GM12878 (cell line): ENCODE data around the gene SCAMP1. TPM values are rescaled to one million over a fixed set of nuclear protein-coding genes. Genes with fewer than 3 reads are reported as not detected.

ENCODE experiments used
- BCL11A ChIP-seq: IDR thresholded peaks from 2 replicates; pipeline ENCODE4 v1.6.1; 2011; ENCODE audit warnings: low read depth, low read length
- BCL3 ChIP-seq: IDR thresholded peaks from 2 replicates; pipeline ENCODE4 v1.6.1; 2011; ENCODE audit warnings: borderline replicate concordance, low read depth, mild to moderate bottlenecking, moderate library complexity, low read length; ENCODE audit not compliant: insufficient read depth, poor library complexity, severe bottlenecking
- FOXK2 ChIP-seq: fragments of 450-650 bp; IDR thresholded peaks from 2 replicates; pipeline ENCODE4 v1.6.1; 2017; ENCODE audit warnings: mild to moderate bottlenecking, moderate library complexity
- IRF4 ChIP-seq: IDR thresholded peaks from 2 replicates; pipeline ENCODE4 v1.6.1; 2011; ENCODE audit warnings: low read depth, low read length
- MYB ChIP-seq: fragments of 150-350 bp; IDR thresholded peaks from 2 replicates; pipeline ENCODE4 v1.6.1; 2014; ENCODE audit warnings: mild to moderate bottlenecking, low read depth, low read length, borderline replicate concordance
- NFIC ChIP-seq: IDR thresholded peaks from 2 replicates; pipeline ENCODE4 v1.6.1; 2012; ENCODE audit warnings: low read depth, mild to moderate bottlenecking, inconsistent platforms, low read length, moderate library complexity
- NRF1 ChIP-seq: conservative IDR thresholded peaks from 2 replicates; pipeline ENCODE4 v1.6.1; 2011; ENCODE audit warnings: mild to moderate bottlenecking, low read depth, low read length, improper control_type of control experiment
- PBX3 ChIP-seq: IDR thresholded peaks from 2 replicates; pipeline ENCODE4 v1.6.1; 2011; ENCODE audit warnings: mild to moderate bottlenecking, low read depth, low read length, moderate library complexity; ENCODE audit not compliant: insufficient replicate concordance
- RB1 ChIP-seq: fragments of 450-650 bp; formaldehyde crosslinking; IDR thresholded peaks from 2 replicates; pipeline ENCODE4 v1.6.1; 2017; ENCODE audit warnings: mild to moderate bottlenecking, borderline replicate concordance
- RELA ChIP-seq: fragments of 450-650 bp; IDR thresholded peaks from 2 replicates; pipeline ENCODE4 v1.8.0; 2014; ENCODE audit warnings: borderline replicate concordance; ENCODE audit not compliant: partially characterized antibody
- SMAD1 ChIP-seq: fragments of 450-650 bp; IDR thresholded peaks from 2 replicates; pipeline ENCODE4 v1.6.1; 2018; ENCODE audit warnings: mild to moderate bottlenecking, low read depth; ENCODE audit not compliant: partially characterized antibody
- ZBTB4 ChIP-seq: fragments of 450-650 bp; formaldehyde crosslinking; IDR thresholded peaks from 2 replicates; pipeline ENCODE4 v1.4.0; 2022; ENCODE audit warnings: mild to moderate bottlenecking, moderate library complexity
- ZZZ3 ChIP-seq: IDR thresholded peaks from 2 replicates; pipeline ENCODE4 v1.6.1; 2011; ENCODE audit warnings: low read depth; ENCODE audit not compliant: control insufficient read depth, insufficient read length
- polyA plus RNA-seq, 11 experiments: library from polyadenylated mRNA; depleted of rRNA in 4 of 11; unstranded in 6 of 11; stranded (reverse) in 5 of 11; fragments of >200 nt; fragmentation: Nextera tagmentation in 4 of 11; fragmentation: Illumina TruSeq in 1 of 11; extraction: Ambion mirVana in 4 of 11; extraction: Trizol in 1 of 11; gene quantifications; 1 replicate in 1 of 11; 2 replicates in 10 of 11; pipeline versions ENCODE4 v1.2.1 to v1.2.3, GENCODE V29; 2011 to 2016; ENCODE audit warnings: inconsistent platforms in 2 of 11, missing spikeins in 2 of 11, low read depth in 1 of 11
- total RNA-seq, 4 experiments: library from RNA; depleted of rRNA in 3 of 4; stranded (reverse); fragments of >200 nt in 3 of 4; fragmentation: Illumina TruSeq in 1 of 4; extraction: Trizol in 1 of 4; gene quantifications; 2 replicates each; pipeline versions ENCODE4 v1.2.1 to v1.2.3, GENCODE V29; 2013 to 2021

The SCAMP1 gene
- total and polyA plus RNA-seq, 10 of the 15 experiments (the other 5 are each of a cell fraction or from before 2014, with no cell fraction given), result 6.4 to 27.9 (median 20.0) TPM

- TF ChIP-seq ZBTB4 (CRISPR knock-in tag) (no peak), NFIC (no peak), FOXK2 (no peak), BCL11A (no peak), ZZZ3 (no peak), IRF4 (no peak), BCL3 (no peak), RB1 (no peak), SMAD1 (no peak), NRF1 (no peak), PBX3 (no peak), RELA (no peak), MYB (no peak)
These were observed 153.0 kb downstream of the SCAMP1 start (continued) for GRCh38 chr5:78513441-78513840.
